Measurements from ENCODE around the gene EDEM2.
A peak's percentile ranks its signal among the peaks of the same experiment; 100 is the strongest.

The EDEM2 gene

DNA sequence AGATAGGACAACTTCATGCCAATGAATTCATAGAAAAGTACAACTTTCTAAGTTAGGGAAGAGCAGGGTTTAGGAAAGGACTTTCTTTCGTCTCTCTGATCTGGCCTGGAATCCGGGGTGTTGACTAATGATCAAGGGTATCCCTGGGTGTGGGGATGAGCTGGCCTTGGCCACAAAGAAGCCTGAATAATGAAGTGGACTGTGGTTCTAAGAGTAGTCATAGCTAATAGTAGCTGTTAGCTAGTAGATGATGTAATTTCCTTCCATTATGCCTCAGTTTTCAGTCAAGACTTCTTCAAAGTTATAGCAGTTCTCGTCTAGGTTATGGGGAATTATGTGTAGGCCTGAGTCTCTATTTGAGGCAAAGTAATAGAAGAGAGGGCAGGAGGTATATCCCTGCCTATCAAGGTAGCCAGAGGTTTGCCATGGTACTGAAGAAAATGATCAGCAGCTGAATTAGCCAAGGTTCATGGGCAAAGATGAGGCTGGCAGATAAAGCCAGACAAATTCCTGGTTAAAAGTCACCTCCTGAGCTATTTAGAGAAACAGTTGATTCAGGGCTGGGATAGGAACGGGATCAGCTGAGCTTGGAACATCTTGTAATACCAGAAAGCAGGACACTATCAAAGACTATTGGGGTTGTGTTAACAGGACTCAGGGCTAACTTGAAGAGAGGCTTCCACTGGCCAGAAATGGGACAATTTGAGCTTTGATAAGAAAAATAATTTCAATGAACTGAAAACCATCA lies 35.8 kb downstream of the EDEM2 start:
- peak; percentile 55 for DNase-seq (ENCODE audit: low read depth, low spot score)
- ChIA-PET CTCF (interaction anchor here (0.7 to 14.6 kb wide), 7 partner anchors 9 to 342 kb away, joined by 3 to 159 read pairs (median 4); partner anchors contain the start of genes EDEM2 and TRPC4AP), POLR2A (interaction anchor here (0.6 to 1.4 kb wide), 2 partner anchors 18 to 36 kb away, joined by 3 read pairs; partner anchors contain the start of gene EDEM2)
- no peak overlapping the region for H3K4me3 ChIP-seq (ENCODE audit: low read depth, low read length)
- TF ChIP-seq, protein P1, sequence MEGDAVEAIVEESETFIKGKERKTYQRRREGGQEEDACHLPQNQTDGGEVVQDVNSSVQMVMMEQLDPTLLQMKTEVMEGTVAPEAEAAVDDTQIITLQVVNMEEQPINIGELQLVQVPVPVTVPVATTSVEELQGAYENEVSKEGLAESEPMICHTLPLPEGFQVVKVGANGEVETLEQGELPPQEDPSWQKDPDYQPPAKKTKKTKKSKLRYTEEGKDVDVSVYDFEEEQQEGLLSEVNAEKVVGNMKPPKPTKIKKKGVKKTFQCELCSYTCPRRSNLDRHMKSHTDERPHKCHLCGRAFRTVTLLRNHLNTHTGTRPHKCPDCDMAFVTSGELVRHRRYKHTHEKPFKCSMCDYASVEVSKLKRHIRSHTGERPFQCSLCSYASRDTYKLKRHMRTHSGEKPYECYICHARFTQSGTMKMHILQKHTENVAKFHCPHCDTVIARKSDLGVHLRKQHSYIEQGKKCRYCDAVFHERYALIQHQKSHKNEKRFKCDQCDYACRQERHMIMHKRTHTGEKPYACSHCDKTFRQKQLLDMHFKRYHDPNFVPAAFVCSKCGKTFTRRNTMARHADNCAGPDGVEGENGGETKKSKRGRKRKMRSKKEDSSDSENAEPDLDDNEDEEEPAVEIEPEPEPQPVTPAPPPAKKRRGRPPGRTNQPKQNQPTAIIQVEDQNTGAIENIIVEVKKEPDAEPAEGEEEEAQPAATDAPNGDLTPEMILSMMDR (IDR thresholded peaks at IDR 0.05; ENCODE audit: insufficient read depth, low read length, missing control alignments) = no peak

DNA sequence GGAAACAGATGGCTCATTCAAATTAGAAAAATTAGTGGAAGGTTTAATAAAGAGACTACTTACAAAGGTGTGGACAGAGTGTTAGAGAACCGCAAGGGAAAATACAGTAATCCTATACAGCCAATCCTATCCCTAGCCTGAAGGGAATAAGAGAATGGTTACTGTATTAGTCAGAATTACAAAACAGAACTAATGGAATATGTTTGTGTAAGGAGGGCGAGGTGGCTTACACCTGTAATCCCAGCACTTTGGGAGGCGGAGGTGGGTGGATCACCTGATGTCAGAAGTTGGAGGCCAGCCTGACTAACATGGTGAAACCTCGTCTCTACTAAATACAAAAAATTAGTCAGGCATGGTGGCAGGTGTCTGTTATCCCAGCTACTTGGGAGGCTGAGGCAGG lies 38.2 kb downstream of the EDEM2 start:
- TF ChIP-seq, protein P1 (IDR thresholded peaks at IDR 0.05; ENCODE audit: insufficient read depth, low read length, missing control alignments) = no peak
- ChIA-PET CTCF (interaction anchor here (14.6 kb wide), 1 partner anchor 14 kb away, joined by 159 read pairs; the partner anchor contains the start of gene TRPC4AP), POLR2A (no interaction called here)
- no peak overlapping the region for H3K4me3 ChIP-seq (ENCODE audit: low read depth, low read length)
- no peak for DNase-seq (ENCODE audit: low read depth, low spot score)

DNA sequence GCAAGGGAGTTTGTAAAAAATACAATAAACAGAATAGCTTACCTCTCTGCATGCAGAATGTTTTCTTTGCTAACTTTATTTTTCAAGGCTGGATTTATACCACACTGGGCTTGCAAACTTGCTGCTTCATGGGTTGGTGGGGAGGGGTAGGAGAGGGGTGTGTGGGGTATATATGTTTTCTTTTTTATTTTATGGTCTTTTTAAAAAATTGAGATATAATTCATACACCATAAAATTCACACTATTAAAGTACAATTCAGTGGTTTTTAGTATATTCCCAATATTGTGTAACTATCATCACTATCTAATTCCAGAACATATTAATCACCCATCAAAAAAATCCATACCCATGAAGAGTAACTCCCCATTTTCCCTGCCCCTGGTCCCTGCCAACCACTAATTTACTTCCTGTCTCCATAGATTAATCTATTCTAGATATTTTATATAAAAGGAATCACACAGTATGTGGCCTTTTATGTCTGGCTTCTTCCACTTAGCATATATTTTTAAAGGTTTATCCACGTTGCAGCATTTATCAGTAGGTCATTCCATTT lies 40.2 kb downstream of the EDEM2 start:
- ChIA-PET CTCF (interaction anchor here (1.3 to 5.3 kb wide), 2 partner anchors 11 to 14 kb away, joined by 4 to 48 read pairs; no protein-coding TSS in a partner anchor), POLR2A (no interaction called here)
- TF ChIP-seq, protein P1 (IDR thresholded peaks at IDR 0.05; ENCODE audit: insufficient read depth, low read length, missing control alignments) = no peak
- DNase-seq (ENCODE audit: low read depth, low spot score) = no peak
- no peak overlapping the region for H3K4me3 ChIP-seq (ENCODE audit: low read depth, low read length)

DNA sequence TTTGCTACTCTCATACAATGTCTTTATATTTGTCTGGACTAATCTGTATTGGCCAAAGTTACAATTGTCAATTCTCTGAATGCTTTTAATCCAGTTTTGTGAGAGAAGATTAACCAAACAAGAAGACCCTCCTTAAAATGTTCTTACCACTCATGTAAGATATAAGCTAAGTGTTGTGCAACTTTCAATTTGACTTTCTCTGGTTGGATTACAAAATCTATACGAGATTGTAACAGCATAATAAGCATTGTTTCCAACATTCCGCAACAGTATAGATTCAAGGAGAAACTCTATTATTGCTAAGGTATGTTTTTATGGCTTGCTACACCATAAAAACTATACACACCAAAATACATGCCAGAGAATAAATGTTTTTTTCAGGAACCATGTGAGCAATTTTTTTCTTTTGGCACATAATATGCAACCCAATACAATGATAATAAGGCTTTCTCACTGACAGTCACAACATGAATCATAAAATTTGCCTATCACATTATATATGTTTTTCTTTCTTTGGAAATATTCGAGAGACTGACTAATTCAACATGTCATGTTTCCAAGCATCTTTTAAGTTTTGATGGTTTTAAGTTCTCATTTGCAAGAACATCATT lies 42.3 kb downstream of the EDEM2 start:
- DNase-seq (ENCODE audit: low read depth, low spot score) = no peak
- ChIA-PET POLR2A (no interaction called here), CTCF (interaction anchor here (1.3 to 5.3 kb wide), 2 partner anchors 9 to 15 kb away, joined by 3 to 48 read pairs; no protein-coding TSS in a partner anchor)
- TF ChIP-seq, protein P1 (IDR thresholded peaks at IDR 0.05; ENCODE audit: insufficient read depth, low read length, missing control alignments) = no peak
- H3K4me3 ChIP-seq (ENCODE audit: low read depth, low read length) = no peak overlapping the region

DNA sequence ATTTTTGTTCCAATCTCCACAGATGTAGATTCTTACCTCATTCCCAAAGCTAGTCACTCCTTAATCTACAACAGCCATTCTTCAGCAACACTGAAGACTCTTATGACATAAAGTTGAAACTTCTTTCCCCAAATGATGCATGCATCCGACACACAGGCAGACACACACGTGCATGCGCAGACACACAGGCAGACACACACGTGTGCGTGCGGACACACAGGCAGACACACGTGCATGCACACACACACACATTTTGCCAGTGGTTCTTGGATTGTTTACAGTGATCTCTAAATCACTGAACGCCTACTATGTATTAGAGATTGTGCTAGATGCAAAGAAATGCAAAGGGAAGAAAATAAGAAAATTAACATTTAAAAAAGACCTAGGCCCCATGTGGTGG lies 45.5 kb downstream of the EDEM2 start:
- H3K4me3 ChIP-seq (ENCODE audit: low read depth, low read length) = no peak overlapping the region
- ChIA-PET CTCF (no interaction called here), POLR2A (no interaction called here)
- no peak for DNase-seq (ENCODE audit: low read depth, low spot score)
- TF ChIP-seq, protein P1 (IDR thresholded peaks at IDR 0.05; ENCODE audit: insufficient read depth, low read length, missing control alignments) = no peak
